ENCODE measurements around the gene ARHGEF2. TPM values are rescaled to one million over a fixed set of nuclear protein-coding genes. Genes with fewer than 3 reads are reported as not detected.

ARHGEF2 gene
- total RNA-seq, 1 experiment from 2014 or later: 69.5 TPM

DNA sequence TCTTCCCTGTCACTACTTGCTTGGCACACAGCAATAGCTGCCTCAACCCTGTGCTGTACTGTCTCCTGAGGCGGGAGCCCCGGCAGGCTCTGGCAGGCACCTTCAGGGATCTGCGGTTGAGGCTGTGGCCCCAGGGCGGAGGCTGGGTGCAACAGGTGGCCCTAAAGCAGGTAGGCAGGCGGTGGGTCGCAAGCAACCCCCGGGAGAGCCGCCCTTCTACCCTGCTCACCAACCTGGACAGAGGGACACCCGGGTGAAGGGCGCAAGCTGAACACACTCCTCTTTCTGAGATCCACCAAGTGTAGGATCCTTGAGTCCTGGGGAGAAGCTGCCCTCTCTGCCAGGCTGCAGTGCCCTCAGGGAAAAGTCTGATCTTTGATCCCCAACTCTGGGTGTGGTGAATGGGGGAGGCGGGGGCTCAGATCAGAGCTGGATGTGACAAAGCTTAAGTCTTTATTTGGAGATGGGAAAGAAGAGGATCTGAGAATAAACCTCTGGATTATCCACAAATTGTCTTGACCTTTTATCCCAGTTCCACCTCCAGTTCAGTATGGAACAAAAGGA is 35.7 kb downstream of the ARHGEF2 start:
- ChIA-PET CTCF (interaction anchor here (0.6 to 6.1 kb wide), 4 partner anchors 8 to 124 kb away, joined by 4 to 85 read pairs (median 18); partner anchors contain the start of gene ARHGEF2), POLR2A (interaction anchor here (0.8 to 1.1 kb wide), 2 partner anchors 25 to 307 kb away, joined by 3 to 8 read pairs; no protein-coding TSS in a partner anchor)
- Mint-ChIP-seq H3K36me3 (peaks cover 6% of the 10 kb centered on the region; the same call in 1 of the 2 replicates), H3K9me3 (no peaks in the 10 kb centered on the region), H3K4me3 (no peak overlapping the region), H3K27me3 (ENCODE audit: low read depth) (no peaks in the 10 kb centered on the region), H3K4me1 (peaks cover 38% of the 10 kb centered on the region), H3K27ac (no peak overlapping the region)
- DNase-seq (ENCODE audit: low spot score) (no peak), ATAC-seq (no peak)
- TF ChIP-seq E2F5 (CRISPR knock-in tag; IDR thresholded peaks at IDR 0.05) (no peak), NR1H2 (CRISPR knock-in tag; IDR thresholded peaks at IDR 0.05) (no peak), MYBL2 (CRISPR knock-in tag; IDR thresholded peaks at IDR 0.05) (no peak), PRRX2 (CRISPR knock-in tag; IDR thresholded peaks at IDR 0.05) (no peak)
- TF ChIP-seq, protein P1, sequence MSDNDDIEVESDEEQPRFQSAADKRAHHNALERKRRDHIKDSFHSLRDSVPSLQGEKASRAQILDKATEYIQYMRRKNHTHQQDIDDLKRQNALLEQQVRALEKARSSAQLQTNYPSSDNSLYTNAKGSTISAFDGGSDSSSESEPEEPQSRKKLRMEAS (CRISPR knock-in tag; IDR thresholded peaks at IDR 0.05): no peak

DNA sequence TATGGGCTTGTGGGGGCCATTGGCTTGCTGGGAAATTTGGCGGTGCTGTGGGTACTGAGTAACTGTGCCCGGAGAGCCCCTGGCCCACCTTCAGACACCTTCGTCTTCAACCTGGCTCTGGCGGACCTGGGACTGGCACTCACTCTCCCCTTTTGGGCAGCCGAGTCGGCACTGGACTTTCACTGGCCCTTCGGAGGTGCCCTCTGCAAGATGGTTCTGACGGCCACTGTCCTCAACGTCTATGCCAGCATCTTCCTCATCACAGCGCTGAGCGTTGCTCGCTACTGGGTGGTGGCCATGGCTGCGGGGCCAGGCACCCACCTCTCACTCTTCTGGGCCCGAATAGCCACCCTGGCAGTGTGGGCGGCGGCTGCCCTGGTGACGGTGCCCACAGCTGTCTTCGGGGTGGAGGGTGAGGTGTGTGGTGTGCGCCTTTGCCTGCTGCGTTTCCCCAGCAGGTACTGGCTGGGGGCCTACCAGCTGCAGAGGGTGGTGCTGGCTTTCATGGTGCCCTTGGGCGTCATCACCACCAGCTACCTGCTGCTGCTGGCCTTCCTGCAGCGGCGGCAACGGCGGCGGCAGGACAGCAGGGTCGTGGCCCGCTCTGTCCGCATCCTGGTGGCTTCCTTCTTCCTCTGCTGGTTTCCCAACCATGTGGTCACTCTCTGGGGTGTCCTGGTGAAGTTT is 36.4 kb downstream of the ARHGEF2 start:
- H3K4me3 Mint-ChIP-seq: no peak overlapping the region
- ChIA-PET POLR2A (interaction anchor here (1.1 kb wide), 1 partner anchor 26 kb away, joined by 8 read pairs; no protein-coding TSS in a partner anchor), CTCF (interaction anchor here (4.2 to 6.1 kb wide), 2 partner anchors 36 to 47 kb away, joined by 31 to 85 read pairs; partner anchors contain the start of gene ARHGEF2)
- no peaks in the 10 kb centered on the region for H3K27me3 Mint-ChIP-seq (ENCODE audit: low read depth)
- TF ChIP-seq, protein P2, sequence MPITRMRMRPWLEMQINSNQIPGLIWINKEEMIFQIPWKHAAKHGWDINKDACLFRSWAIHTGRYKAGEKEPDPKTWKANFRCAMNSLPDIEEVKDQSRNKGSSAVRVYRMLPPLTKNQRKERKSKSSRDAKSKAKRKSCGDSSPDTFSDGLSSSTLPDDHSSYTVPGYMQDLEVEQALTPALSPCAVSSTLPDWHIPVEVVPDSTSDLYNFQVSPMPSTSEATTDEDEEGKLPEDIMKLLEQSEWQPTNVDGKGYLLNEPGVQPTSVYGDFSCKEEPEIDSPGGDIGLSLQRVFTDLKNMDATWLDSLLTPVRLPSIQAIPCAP (CRISPR knock-in tag; IDR thresholded peaks at IDR 0.05): no peak
- TF ChIP-seq ZNF423 (CRISPR knock-in tag; IDR thresholded peaks at IDR 0.05) (no peak), ZNF317 (CRISPR knock-in tag; IDR thresholded peaks at IDR 0.05; ENCODE audit: borderline replicate concordance, low read depth) (no peak), MLX (CRISPR knock-in tag; IDR thresholded peaks at IDR 0.05) (no peak), SP1 (CRISPR knock-in tag; conservative IDR thresholded peaks at IDR 0.05) (no peak), NFATC4 (CRISPR knock-in tag; IDR thresholded peaks at IDR 0.05) (no peak)
- TF ChIP-seq, protein P3, sequence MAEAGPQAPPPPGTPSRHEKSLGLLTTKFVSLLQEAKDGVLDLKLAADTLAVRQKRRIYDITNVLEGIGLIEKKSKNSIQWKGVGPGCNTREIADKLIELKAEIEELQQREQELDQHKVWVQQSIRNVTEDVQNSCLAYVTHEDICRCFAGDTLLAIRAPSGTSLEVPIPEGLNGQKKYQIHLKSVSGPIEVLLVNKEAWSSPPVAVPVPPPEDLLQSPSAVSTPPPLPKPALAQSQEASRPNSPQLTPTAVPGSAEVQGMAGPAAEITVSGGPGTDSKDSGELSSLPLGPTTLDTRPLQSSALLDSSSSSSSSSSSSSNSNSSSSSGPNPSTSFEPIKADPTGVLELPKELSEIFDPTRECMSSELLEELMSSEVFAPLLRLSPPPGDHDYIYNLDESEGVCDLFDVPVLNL (CRISPR knock-in tag; IDR thresholded peaks at IDR 0.05; ENCODE audit: borderline replicate concordance, low read depth): no peak
- TF ChIP-seq, protein P4, sequence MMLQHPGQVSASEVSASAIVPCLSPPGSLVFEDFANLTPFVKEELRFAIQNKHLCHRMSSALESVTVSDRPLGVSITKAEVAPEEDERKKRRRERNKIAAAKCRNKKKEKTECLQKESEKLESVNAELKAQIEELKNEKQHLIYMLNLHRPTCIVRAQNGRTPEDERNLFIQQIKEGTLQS (CRISPR knock-in tag; conservative IDR thresholded peaks at IDR 0.05): no peak
- TF ChIP-seq, protein P5, sequence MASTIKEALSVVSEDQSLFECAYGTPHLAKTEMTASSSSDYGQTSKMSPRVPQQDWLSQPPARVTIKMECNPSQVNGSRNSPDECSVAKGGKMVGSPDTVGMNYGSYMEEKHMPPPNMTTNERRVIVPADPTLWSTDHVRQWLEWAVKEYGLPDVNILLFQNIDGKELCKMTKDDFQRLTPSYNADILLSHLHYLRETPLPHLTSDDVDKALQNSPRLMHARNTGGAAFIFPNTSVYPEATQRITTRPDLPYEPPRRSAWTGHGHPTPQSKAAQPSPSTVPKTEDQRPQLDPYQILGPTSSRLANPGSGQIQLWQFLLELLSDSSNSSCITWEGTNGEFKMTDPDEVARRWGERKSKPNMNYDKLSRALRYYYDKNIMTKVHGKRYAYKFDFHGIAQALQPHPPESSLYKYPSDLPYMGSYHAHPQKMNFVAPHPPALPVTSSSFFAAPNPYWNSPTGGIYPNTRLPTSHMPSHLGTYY (CRISPR knock-in tag; IDR thresholded peaks at IDR 0.05): no peak
- peaks cover 3% of the 10 kb centered on the region; the same call in 1 of the 2 replicates for H3K36me3 Mint-ChIP-seq
- no peak for ATAC-seq
- peaks cover 36% of the 10 kb centered on the region for H3K4me1 Mint-ChIP-seq
- DNase-seq (ENCODE audit: low spot score): no peak
- H3K27ac Mint-ChIP-seq: no peak overlapping the region
- H3K9me3 Mint-ChIP-seq: no peaks in the 10 kb centered on the region
